Upper lobe of left lung (tissue), 4 donors: ENCODE measurements around the gene TERC.

Experiments used
- CTCF ChIP-seq, 6 experiments: fragments of 450-650 bp in 4 of 6; fragments of 200-600 bp in 2 of 6; sonication (generic) in 2 of 6; IDR thresholded peaks; one replicate each; pipeline ENCODE4 v1.5.1; 2016 to 2019; ENCODE audit warnings: antibody characterized with exemption in 6 of 6
- POLR2A ChIP-seq, 4 donors: fragments of 450-650 bp; IDR thresholded peaks; one replicate each; pipeline ENCODE4 v1.5.1; 2016 to 2017; ENCODE audit warnings: antibody characterized with exemption in 4 of 4, mild to moderate bottlenecking in 2 of 4
- POLR2AphosphoS5 ChIP-seq, 2 donors: sonication (generic); formaldehyde crosslinking; IDR thresholded peaks; one replicate each; pipeline ENCODE4 v1.5.1; 2017; ENCODE audit warnings: antibody characterized with exemption in 2 of 2

- TF ChIP-seq CTCF (IDR thresholded peaks at IDR 0.05) (peak in 2 of 6 experiments; percentile 6 to 18), POLR2A (IDR thresholded peaks at IDR 0.05) (peak; percentile 97 to 100 (median 99)), POLR2AphosphoS5 (IDR thresholded peaks at IDR 0.05) (peak; percentile 100)
Observed at GRCh38 chr3:169772897-169773816, 8.3 kb upstream of the TERC start, which contains the start of gene MYNN.
